Measurements from ENCODE around the gene KCNIP4. TPM values are rescaled to one million over a fixed set of nuclear protein-coding genes. Genes with fewer than 3 reads are reported as not detected.
A peak's percentile ranks its signal among the peaks of the same experiment; 100 is the strongest.

The KCNIP4 gene
- total RNA-seq, 1 donor from 2014 or later = not detected

GRCh38 chr4:21685911-21686310, 262.7 kb downstream of the KCNIP4 start:
- no peak for DNase-seq

GRCh38 chr4:21680326-21680898, 268.2 kb downstream of the KCNIP4 start:
- DNase-seq = no peak

GRCh38 chr4:21678711-21679110, 269.9 kb downstream of the KCNIP4 start:
- DNase-seq = no peak

- DNase-seq = no peak
Measured at GRCh38 chr4:21677173-21677572, 271.4 kb downstream of the KCNIP4 start.

GRCh38 chr4:21664355-21664754, 284.2 kb downstream of the KCNIP4 start:
- DNase-seq = no peak

- peak; percentile 92 for DNase-seq
Measured at GRCh38 chr4:21656832-21657231, 291.7 kb downstream of the KCNIP4 start.

- no peak for DNase-seq
Measured at GRCh38 chr4:21655031-21655430, 293.5 kb downstream of the KCNIP4 start.

- DNase-seq = no peak
Measured at GRCh38 chr4:21652508-21653231, 295.9 kb downstream of the KCNIP4 start.

GRCh38 chr4:21649391-21650090, 299.0 kb downstream of the KCNIP4 start:
- no peak for DNase-seq

GRCh38 chr4:21645776-21646175, 302.8 kb downstream of the KCNIP4 start:
- no peak for DNase-seq

GRCh38 chr4:21641696-21642095, 306.9 kb downstream of the KCNIP4 start:
- DNase-seq = no peak

GRCh38 chr4:21638171-21638725, 310.3 kb downstream of the KCNIP4 start:
- no peak for DNase-seq

- DNase-seq = no peak
Measured at GRCh38 chr4:21628916-21629610, 319.5 kb downstream of the KCNIP4 start.

- DNase-seq = no peak
Measured at GRCh38 chr4:21628116-21628670, 320.4 kb downstream of the KCNIP4 start.

- no peak for DNase-seq
Measured at GRCh38 chr4:21625447-21625846, 323.1 kb downstream of the KCNIP4 start.

GRCh38 chr4:21605006-21605405, 343.6 kb downstream of the KCNIP4 start:
- no peak for DNase-seq

- DNase-seq = peak; percentile 13
Measured at GRCh38 chr4:21596521-21596920, 352.1 kb downstream of the KCNIP4 start.

GRCh38 chr4:21593671-21594001, 354.9 kb downstream of the KCNIP4 start:
- DNase-seq = no peak

- no peak for DNase-seq
Measured at GRCh38 chr4:21592970-21593670, 355.5 kb downstream of the KCNIP4 start.

- no peak for DNase-seq
Measured at GRCh38 chr4:21577056-21577455, 371.5 kb downstream of the KCNIP4 start.

- no peak for DNase-seq
Measured at GRCh38 chr4:21571100-21571499, 377.5 kb downstream of the KCNIP4 start.

- DNase-seq = no peak
Measured at GRCh38 chr4:21569638-21570037, 378.9 kb downstream of the KCNIP4 start.

All from dermis blood vessel endothelial cell (primary cell).